HG03039 (cell line): Measurements from ENCODE around the gene GLRA2.

Experiments
- ATAC-seq: cut with Tn5 transposase; IDR thresholded peaks from one replicate; pipeline ENCODE4 v1.9.1; 2021; ENCODE audit warnings: mild to moderate bottlenecking, moderate library complexity; ENCODE audit not compliant: unreplicated experiment

GLRA2 gene

DNA sequence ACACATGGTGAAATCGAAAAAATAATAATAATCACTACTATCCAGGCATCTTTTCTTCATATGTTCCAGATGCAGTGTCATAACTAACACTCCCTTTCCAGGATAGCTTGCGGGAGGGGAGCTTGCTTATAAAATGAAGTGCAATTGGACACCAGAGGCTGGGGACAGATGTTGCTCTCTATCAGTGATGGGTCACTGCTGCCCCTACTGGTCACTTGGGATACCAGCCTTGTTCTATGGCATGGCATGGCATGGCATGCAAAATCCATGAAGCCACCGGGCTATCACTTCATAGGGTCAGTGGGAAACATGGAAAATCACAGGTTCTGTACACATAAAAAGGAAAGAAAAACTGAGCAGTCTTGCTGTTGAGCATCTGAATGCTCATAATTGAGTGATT lies 168.1 kb downstream of the GLRA2 start:
- ATAC-seq = no peak

DNA sequence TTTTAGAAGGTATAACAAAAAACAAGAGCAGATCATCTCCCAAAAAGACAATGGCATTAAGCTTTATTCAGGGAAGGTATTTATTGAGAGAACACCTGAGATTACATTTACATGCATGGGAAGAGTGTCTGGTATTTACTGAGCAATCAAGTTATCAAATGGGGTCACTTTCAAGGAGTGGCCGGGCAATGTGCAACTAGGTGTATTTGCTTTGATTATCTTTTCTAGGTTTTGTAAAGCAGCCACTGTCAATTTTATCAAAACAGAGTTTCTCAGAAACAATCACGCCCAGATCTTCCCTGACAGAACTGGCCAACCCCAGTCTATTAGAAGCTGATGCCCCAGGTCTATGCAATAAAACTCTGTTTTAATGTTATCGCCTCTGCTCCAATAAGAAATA lies 169.5 kb downstream of the GLRA2 start:
- no peak for ATAC-seq

DNA sequence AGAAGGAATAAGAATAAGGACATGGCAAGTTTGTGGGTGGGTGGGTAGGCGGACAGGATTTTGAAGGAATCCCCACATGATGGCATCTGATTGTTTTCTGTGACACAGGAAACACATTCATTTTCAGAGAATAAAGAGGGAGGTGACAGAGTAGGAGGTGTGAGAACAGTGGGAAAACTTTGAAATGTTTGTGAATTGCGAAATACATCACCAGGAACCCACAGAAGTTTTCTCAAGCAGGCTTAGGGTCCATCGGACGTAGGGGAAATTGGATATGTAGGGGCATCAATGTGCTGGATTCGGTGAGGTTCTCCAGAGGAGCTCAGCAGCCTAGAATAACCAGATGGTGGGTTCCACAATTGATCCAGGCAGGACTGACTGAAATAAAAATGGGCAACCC lies 171.6 kb downstream of the GLRA2 start:
- ATAC-seq = no peak

DNA sequence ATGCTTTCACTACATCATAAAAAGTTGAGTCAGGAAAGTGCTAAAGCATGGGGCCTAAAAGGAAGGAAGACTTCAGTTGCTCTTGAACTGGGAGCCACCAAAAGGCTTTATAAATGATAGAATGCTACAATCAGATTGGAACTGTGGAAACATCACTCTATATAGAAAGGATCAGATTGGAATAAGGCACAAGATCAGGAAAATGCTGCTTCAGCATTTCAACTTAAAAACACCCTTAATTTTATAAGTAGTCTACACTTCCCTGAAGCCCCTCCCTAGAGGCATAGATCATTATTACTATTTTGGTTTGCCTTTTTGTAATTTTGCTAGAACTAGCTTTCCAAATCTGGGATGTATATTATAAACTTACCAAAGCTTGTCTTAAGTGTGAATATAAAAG lies 172.8 kb downstream of the GLRA2 start:
- no peak for ATAC-seq

DNA sequence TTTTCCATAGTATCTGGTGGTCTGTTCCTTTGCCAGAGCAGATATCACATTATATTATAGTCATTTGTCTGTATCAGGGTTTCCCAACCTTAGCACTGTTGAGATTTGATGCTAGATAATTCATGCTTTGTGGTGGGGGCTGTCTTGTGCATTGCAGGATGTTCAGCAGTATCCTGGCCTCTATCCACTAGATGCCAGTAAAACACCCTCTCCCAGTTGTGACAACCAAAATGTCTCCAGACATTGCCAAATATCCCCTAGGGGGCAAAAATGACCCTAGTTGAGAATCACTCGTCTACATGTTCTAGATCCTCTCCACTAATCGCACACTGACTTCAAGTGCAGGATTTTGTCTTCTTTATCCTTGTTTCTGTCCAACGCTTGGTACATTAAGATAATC lies 182.8 kb downstream of the GLRA2 start:
- ATAC-seq = no peak

DNA sequence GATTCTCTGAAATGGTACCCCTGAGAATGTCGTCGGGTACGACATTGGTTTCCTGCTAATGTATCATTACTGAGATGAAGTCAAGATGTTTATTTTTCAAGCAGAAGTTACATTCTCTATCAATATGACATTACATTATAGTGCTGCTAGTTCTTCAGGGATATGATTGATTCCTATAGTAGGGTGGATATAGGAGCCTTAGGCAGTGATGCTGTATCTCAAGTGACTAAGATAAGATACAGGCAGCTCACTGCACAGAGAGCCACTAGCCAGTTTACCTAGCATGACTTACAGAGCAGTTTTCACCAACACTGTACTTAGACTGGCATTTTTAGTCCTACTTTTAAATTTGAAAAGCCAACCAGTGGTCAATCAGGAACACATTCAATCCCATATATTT lies 188.6 kb downstream of the GLRA2 start:
- ATAC-seq = no peak

DNA sequence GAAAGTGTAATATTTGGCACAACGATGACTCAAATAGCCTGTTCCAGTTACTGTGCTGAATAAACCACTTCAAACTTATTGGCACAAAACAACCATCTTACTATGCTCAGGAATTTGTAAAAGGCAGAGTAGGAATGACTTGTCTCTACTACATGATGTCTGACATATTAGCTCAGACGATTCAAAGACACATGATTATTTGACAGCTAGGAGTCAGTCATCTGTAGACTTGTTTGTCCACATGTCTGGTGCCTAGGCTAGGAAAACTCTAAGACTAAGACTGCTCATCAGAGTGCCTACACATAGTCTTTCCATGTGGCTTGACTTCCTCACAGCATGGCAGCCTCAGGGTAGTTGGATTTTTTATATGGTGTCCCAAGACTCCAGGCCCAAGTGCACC lies 189.1 kb downstream of the GLRA2 start:
- ATAC-seq = no peak

DNA sequence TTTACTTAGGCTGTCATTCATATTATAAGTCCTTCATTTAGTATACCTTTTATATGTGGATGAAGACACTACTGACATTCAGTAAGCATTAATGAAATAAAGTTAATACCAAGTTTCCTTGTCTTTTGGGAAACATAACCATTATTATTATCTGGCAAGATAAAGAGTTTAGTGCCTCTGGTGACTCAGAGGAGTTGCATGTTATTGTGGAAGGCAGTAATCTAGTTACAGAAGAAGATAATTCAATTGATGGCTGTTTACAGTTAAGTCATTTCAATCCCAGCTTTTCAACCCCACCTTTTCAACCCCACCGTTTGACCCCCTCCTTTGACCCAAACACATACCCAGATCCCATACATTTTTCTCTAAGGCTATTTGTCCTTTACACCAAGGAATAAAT lies 199.7 kb downstream of the GLRA2 start:
- ATAC-seq = no peak

DNA sequence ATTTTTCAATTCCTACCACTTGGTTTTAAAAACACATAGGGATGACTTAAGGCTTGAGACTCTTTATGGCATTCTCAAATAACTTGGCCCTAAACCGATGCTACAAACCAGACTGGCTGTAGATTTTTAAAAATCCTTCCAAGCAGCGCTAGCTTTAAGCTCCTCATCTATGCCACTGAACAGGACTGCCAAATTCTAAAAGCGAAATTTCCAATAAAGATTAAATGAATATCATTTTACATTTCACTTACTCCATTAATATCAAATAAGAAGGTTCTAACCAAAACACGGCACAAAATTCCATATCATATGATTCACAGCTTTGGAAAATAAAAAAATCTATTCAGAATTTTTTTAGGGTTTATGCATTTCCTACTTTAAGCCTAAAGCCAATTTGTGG lies 209.3 kb downstream of the GLRA2 start:
- no peak for ATAC-seq

DNA sequence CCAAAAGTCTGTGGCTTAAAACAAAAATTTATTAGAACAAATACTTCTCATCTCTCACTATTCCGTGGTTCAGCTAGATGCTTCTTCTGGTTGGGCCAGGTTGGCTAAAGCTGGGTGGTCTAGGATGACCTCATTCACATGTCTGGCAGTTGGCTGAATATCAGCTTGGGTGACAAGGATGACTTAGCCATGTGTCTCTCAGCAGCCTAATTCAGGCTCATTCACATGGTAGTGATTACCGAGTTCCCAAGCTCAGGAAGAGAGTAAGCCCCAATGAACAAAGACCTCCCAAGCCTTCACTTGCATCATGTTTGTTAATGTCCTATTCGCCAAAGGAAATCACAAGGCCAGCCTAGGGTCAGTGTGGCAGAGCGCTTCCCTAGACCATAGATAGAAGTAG lies 224.1 kb downstream of the GLRA2 start:
- no peak for ATAC-seq

DNA sequence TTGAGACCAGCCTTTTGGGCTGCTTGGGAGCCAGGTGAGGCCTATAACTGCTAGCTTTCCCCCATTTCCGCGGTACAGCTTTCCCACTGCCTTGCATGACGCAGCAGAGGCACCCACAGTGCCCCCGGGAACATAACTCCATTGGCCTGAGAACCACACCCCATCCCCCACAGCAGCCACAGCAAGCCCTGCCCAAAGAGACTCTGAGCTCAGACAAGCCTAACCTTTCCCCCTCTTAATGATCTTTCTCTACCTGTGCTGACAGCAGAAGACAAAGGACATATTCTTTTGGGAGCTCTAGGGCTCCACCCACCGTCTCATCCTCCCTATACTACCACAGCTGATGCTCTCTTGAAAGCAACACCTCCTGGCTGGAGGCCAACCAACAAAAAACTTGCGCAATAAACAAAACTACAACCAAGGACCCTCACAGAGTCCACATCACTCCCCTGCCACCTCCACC lies 228.7 kb downstream of the GLRA2 start:
- ATAC-seq = no peak

DNA sequence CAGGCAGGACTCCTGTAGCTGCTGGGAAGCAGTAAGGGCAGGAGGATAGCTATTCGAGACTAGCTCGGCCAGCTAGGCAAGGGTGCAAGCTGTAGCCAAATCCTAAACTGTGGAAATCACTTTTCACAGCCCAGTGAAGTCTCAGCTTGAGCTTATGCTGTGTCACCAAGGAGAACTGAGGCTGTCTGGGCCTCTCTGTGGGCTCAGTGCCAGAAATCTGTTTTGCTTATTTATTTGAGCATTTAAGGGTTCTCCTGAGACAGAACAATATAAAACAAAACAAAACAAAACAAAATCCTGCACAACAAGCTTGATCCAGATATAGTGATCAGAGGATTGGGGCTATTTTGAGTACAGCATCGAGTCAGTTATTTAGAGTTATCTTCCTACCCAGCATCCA lies 246.1 kb downstream of the GLRA2 start:
- ATAC-seq = no peak

DNA sequence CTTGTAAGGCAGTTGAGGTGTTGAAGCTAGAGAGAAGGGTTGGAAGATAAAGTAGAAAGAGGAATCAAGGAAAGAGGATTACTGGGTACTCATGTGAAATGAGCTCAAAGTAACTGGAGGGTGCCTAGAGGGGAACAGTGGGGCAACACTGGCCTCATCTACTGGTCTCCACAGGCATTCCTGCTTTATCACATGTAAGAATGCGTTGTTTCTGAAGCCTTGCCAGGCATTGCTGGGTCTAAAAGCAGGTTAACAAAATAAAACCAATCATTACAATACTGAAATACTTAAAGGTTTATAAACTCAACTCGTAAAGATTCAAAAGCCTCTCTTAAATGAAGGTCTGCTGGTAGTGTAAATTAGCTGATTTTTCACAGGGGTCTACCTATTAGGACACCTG lies 247.6 kb downstream of the GLRA2 start:
- no peak for ATAC-seq

DNA sequence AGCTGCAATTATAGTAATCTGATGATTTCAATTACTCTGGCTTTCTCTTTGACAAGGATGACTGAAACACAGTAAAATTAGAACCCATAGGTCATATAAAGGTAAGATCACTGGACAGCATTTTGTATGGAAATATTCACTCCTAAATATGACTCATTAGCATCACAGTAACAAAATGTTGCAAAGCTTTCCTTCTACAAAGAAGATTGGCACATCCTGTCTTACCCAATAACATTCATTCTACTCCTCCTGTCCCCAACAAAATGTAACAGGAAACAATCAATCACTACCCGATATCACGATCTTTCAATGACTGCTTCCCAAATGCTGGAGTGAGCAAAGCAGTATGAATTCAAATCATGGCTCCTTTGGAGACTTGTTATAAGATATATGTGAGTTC lies 248.2 kb downstream of the GLRA2 start:
- ATAC-seq = no peak

DNA sequence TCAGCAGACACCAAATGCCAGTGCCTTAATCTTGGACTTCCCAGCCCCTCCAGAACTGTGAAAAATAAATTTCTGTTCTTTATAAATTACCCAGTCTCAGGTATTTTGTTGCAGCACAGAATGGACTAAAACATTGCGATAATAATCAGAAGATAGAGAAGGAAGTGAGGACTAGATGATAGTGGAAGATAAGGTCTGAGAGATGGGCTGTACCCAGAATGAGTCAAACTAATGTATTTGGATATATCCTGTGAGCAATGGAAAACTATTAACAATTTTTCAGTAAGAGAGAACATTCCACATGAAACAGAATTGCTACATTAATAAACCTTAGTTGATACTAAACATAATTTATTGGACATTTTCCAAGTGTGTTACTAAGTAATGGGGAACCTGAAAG lies 250.2 kb downstream of the GLRA2 start:
- ATAC-seq = no peak
